Endothelial cell of umbilical vein (primary cell): ENCODE results near the gene TRMT6. TPM values are rescaled to one million over a fixed set of nuclear protein-coding genes. Genes with fewer than 3 reads are reported as not detected.

ENCODE experiments used
- BruUV-seq: library from RNA; stranded (reverse); fragments of 400-500 nt; replicated peaks from 2 replicates; lab custom pipeline; 2021; lab: Mats Ljungman, UMichigan
- CTCF ChIA-PET: fragments of 300-600, 350-600 bp; sonication (Branson Sonifier 250); formaldehyde crosslinking; loops from one replicate; lab custom pipeline; 2021; ENCODE audit warnings: antibody characterized with exemption, inconsistent platforms; lab: Charles Lee
- POLR2A ChIA-PET: fragments of 300-600, 350-600 bp; sonication (Branson Sonifier 250); formaldehyde crosslinking; loops from one replicate; lab custom pipeline; 2021; ENCODE audit warnings: antibody characterized with exemption, inconsistent platforms; lab: Charles Lee
- DNase-seq: peaks from one replicate; pipeline ENCODE4 v3.0.0-alpha.2; 2011; ENCODE audit warnings: low read depth, low spot score
- FAIRE-seq: peaks from 2 replicates; lab custom pipeline; 2011; peaks lifted over from hg19 to GRCh38; lab: Jason Lieb, UNC
- H2AFZ ChIP-seq: 2 replicates; pipeline ENCODE4 v1.6.0; 2012; ENCODE audit warnings: low read depth, low read length, control low read depth, inconsistent platforms
- H3K27ac ChIP-seq: 2 replicates; pipeline ENCODE4 v1.5.1; 2011; ENCODE audit warnings: low read depth, mild to moderate bottlenecking, control low read depth, low read length, moderate library complexity; ENCODE audit not compliant: insufficient read depth
- H3K27me3 ChIP-seq, 2 experiments: 2 replicates each; pipeline versions ENCODE4 v1.6.0 to v1.6.1; 2011; ENCODE audit warnings: low read length in 2 of 2, mixed read lengths in 1 of 2; ENCODE audit not compliant: control insufficient read depth in 2 of 2, insufficient read depth in 2 of 2
- H3K36me3 ChIP-seq, 2 experiments: 2 replicates in 1 of 2; 3 replicates in 1 of 2; pipeline ENCODE4 v1.5.1; 2011; ENCODE audit warnings: low read length in 2 of 2, mild to moderate bottlenecking in 1 of 2, moderate library complexity in 1 of 2; ENCODE audit not compliant: control insufficient read depth in 2 of 2, insufficient read depth in 2 of 2; ENCODE audit errors: extremely low read depth in 1 of 2
- H3K4me1 ChIP-seq: 3 replicates; pipeline ENCODE4 v1.5.1; 2011; ENCODE audit warnings: mild to moderate bottlenecking, low read length; ENCODE audit not compliant: control insufficient read depth, insufficient read depth; ENCODE audit errors: extremely low read depth
- H3K4me2 ChIP-seq: 2 replicates; pipeline ENCODE4 v1.6.1; 2011; ENCODE audit warnings: low read length, control low read depth, mixed read lengths; ENCODE audit not compliant: insufficient read depth
- H3K4me3 ChIP-seq, 3 experiments: fragments of 200-600 bp in 1 of 3; sonication (generic), shearing (Covaris generic) in 1 of 3; replicated peaks in 1 of 3; 2 replicates each; pipeline ENCODE4 v1.5.1; 2011 to 2016; ENCODE audit warnings: control low read depth in 3 of 3, low read length in 3 of 3, mild to moderate bottlenecking in 2 of 3, inconsistent platforms in 1 of 3, low read depth in 1 of 3, moderate library complexity in 1 of 3; ENCODE audit not compliant: insufficient read depth in 1 of 3
- H3K79me2 ChIP-seq: 2 replicates; pipeline ENCODE4 v1.6.0; 2012; ENCODE audit warnings: low read length, inconsistent platforms; ENCODE audit not compliant: control insufficient read depth, insufficient read depth
- H3K9ac ChIP-seq: replicated peaks from 2 replicates; pipeline ENCODE3; 2011; ENCODE audit warnings: low read length, control low read depth; ENCODE audit not compliant: insufficient read depth; ENCODE audit errors: extremely low read depth
- H3K9me1 ChIP-seq: replicated peaks from 3 replicates; pipeline ENCODE4 v1.6.0; 2011; ENCODE audit warnings: mild to moderate bottlenecking, low read length; ENCODE audit not compliant: control insufficient read depth, insufficient read depth; ENCODE audit errors: extremely low read depth
- H3K9me3 ChIP-seq: replicated peaks from 2 replicates; pipeline ENCODE4 v1.5.1; 2012; ENCODE audit warnings: low read length, inconsistent platforms; ENCODE audit not compliant: control insufficient read depth, insufficient read depth
- H4K20me1 ChIP-seq: replicated peaks from 2 replicates; pipeline ENCODE3; 2011; ENCODE audit warnings: mild to moderate bottlenecking, low read length; ENCODE audit not compliant: control insufficient read depth, insufficient read depth; ENCODE audit errors: extremely low read depth
- CTCF ChIP-seq, 2 donors: IDR thresholded peaks; 1 replicate in 1 of 2; 2 replicates in 1 of 2; pipeline ENCODE4 v1.5.1; 2011; ENCODE audit warnings: low read length in 2 of 2, mild to moderate bottlenecking in 2 of 2, moderate library complexity in 2 of 2, control low read depth in 1 of 2, inconsistent platforms in 1 of 2, low read depth in 1 of 2; ENCODE audit not compliant: insufficient read depth in 1 of 2; ENCODE audit errors: extremely low read depth in 1 of 2
- EZH2 ChIP-seq: IDR thresholded peaks from 2 replicates; pipeline ENCODE4 v1.6.1; 2012; ENCODE audit warnings: borderline replicate concordance, low read depth, mild to moderate bottlenecking, moderate library complexity, low read length, inconsistent platforms; ENCODE audit not compliant: severe bottlenecking
- FOS ChIP-seq: IDR thresholded peaks from 2 replicates; pipeline ENCODE4 v1.6.1; 2011; ENCODE audit warnings: mild to moderate bottlenecking, low read length, moderate library complexity, borderline replicate concordance; ENCODE audit not compliant: insufficient read depth
- JUN ChIP-seq: IDR thresholded peaks from 2 replicates; pipeline ENCODE4 v1.6.1; 2011; ENCODE audit warnings: borderline replicate concordance, low read depth; ENCODE audit not compliant: insufficient read length, insufficient read depth
- MAX ChIP-seq: IDR thresholded peaks from 2 replicates; pipeline ENCODE4 v1.6.1; 2011; ENCODE audit not compliant: insufficient read depth, insufficient read length
- POLR2A ChIP-seq: IDR thresholded peaks from 2 replicates; pipeline ENCODE4 v1.6.1; 2012; ENCODE audit warnings: low read depth, mild to moderate bottlenecking, control low read depth, low read length
- dilution Hi-C: fragments of 300-500 bp; cut with MboI; formaldehyde crosslinking; loops from one replicate; pipeline ENCODE4 v1.15.0; 2019; ENCODE audit warnings: low sequenced_read_pairs; ENCODE audit not compliant: extremely low pct_ligation_motif_present
- intact Hi-C: fragments of 100-400 bp; cut with micrococcal nuclease; formaldehyde crosslinking; loops from one replicate; pipeline ENCODE4 v1.10.0; 2022
- polyA plus RNA-seq, 4 experiments: library from polyadenylated mRNA; depleted of rRNA in 3 of 4; stranded (reverse) in 3 of 4; unstranded in 1 of 4; fragments of >200 nt; gene quantifications; 2 replicates each; pipeline versions ENCODE4 v1.2.1 to v1.2.3, GENCODE V29; 2011 to 2012; ENCODE audit warnings: missing spikeins in 1 of 4
- small RNA-seq: library from RNA; depleted of rRNA; stranded (forward); fragments of <200 nt; gene quantifications from one replicate; pipeline ENCODE3, GENCODE V24; 2012; ENCODE audit warnings: low replicate concordance, low read depth; ENCODE audit not compliant: insufficient read depth, insufficient read length
- total RNA-seq: library from RNA; stranded (reverse); gene quantifications from 2 replicates; pipeline ENCODE4 v1.2.3, GENCODE V29; 2021

Gene TRMT6
- total and polyA plus RNA-seq, 2 donors (not counting 3 experiments of a cell fraction or from before 2014, with no cell fraction given), result 4.1 to 12.0 TPM

- intact Hi-C loops (no loop called here), dilution Hi-C loops (no loop called here)
- Histone ChIP-seq H3K9me1 (no peaks in the 10 kb centered on the region), H3K36me3 (no peaks in the 10 kb centered on the region), H4K20me1 (no peaks in the 10 kb centered on the region), H3K4me1 (no peaks in the 10 kb centered on the region), H3K4me2 (no peak overlapping the region), H3K27me3 (peaks cover 3 to 11% of the 10 kb centered on the region in 2 experiments), H2AFZ (no peak overlapping the region), H3K9me3 (no peaks in the 10 kb centered on the region), H3K4me3 (no peak overlapping the region), H3K27ac (no peak overlapping the region), H3K79me2 (no peaks in the 10 kb centered on the region), H3K9ac (no peak overlapping the region)
- CTCF ChIA-PET, result no interaction called here
- no TSS peak for BruUV-seq
- POLR2A ChIA-PET, result no interaction called here
- DNase-seq, result no peak
- no peak for FAIRE-seq
- TF ChIP-seq FOS (no peak), POLR2A (no peak), EZH2 (no peak), MAX (no peak), CTCF (IDR thresholded peaks at IDR 0.05; ENCODE audit: extremely low read depth in 1 of 2, insufficient read depth in 1 of 2, low read depth in 1 of 2, low read length in 2 of 2) (no peak), JUN (no peak)
These were observed 62.9 kb downstream of the TRMT6 start for GRCh38 chr20:5887386-5887785.

Small RNAs within 50 kb of the gene (small RNA-seq; reads per million reads assigned to genes)
- gene RF00019, result not detected
- 0.66 reads per million for gene RNU1-55P

Other genes starting within 250 kb of the TRMT6 start
- 4.7 and 5.1 TPM in 2 replicates for gene SHLD1, start 200.1 kb downstream of the TRMT6 start, total RNA-seq
- gene SHLD1, start 200.1 kb downstream of the TRMT6 start, polyA plus RNA-seq, result 6.3 and 6.7 TPM in 2 replicates
- gene CHGB, start 39.0 kb downstream of the TRMT6 start, total RNA-seq, result not detected in 2 replicates
- gene CHGB, start 39.0 kb downstream of the TRMT6 start, polyA plus RNA-seq, result 0.05 and 0.06 TPM in 2 replicates
- 13.4 and 14.4 TPM in 2 replicates for gene MCM8, start 119 bp upstream of the TRMT6 start, total RNA-seq
- gene MCM8, start 119 bp upstream of the TRMT6 start, polyA plus RNA-seq, result 2.0 and 2.9 TPM in 2 replicates
- gene CRLS1, start 55.6 kb upstream of the TRMT6 start, total RNA-seq, result 38.5 and 41.6 TPM in 2 replicates
- gene CRLS1, start 55.6 kb upstream of the TRMT6 start, polyA plus RNA-seq, result 54.8 and 60.0 TPM in 2 replicates
- gene LRRN4, start 103.5 kb upstream of the TRMT6 start, total RNA-seq, result not detected in 2 replicates
- gene LRRN4, start 103.5 kb upstream of the TRMT6 start, polyA plus RNA-seq, result 0.03 TPM in 1 of 2 replicates, not detected in the other
- 0.42 and 1.5 TPM in 2 replicates for gene FERMT1, start 172.5 kb upstream of the TRMT6 start, total RNA-seq
- gene FERMT1, start 172.5 kb upstream of the TRMT6 start, polyA plus RNA-seq, result 0.11 TPM in 2 replicates